SK-N-MC (cell line): Measurements from ENCODE around the gene CCDC66.
"Not testable (repeated sequence)": the region's sequence is repeated elsewhere in the genome, so short reads cannot be mapped to it uniquely, and the experiment has no call there.

ENCODE experiments used
- DNase-seq: peaks from one replicate; pipeline ENCODE4 v3.0.0-alpha.2; 2011; ENCODE audit warnings: low read depth, low spot score
- H3K27ac ChIP-seq: fragments of 200-600 bp; sonication (generic); 2 replicates; pipeline ENCODE4 v1.5.1; 2016; ENCODE audit warnings: mixed run types
- H3K36me3 ChIP-seq: fragments of 200-600 bp; sonication (generic); 2 replicates; pipeline ENCODE4 v1.6.1; 2017; ENCODE audit warnings: antibody characterized with exemption, low read length, mixed read lengths; ENCODE audit not compliant: insufficient read depth
- H3K4me3 ChIP-seq: fragments of 200-600 bp; sonication (generic); 2 replicates; pipeline ENCODE4 v1.5.1; 2016
- H3K9ac ChIP-seq: fragments of 200-600 bp; sonication (generic); 2 replicates; pipeline ENCODE4 v1.8.0; 2017; ENCODE audit warnings: mixed run types, mixed read lengths; ENCODE audit not compliant: insufficient read length
- H3K9me3 ChIP-seq: fragments of 200-600 bp; sonication (generic); 2 replicates; pipeline ENCODE4 v1.6.1; 2017; ENCODE audit warnings: low read depth, mild to moderate bottlenecking, antibody characterized with exemption, low read length, moderate library complexity, mixed read lengths
- EZH2 ChIP-seq: fragments of 200-600 bp; sonication (generic); IDR thresholded peaks from one replicate; pipeline ENCODE4 v1.6.1; 2017; ENCODE audit warnings: antibody characterized with exemption
- FOXP2 ChIP-seq: optimal IDR thresholded peaks from 2 replicates; pipeline ENCODE3; 2011; ENCODE audit warnings: mild to moderate bottlenecking, moderate library complexity; ENCODE audit not compliant: insufficient read depth; ENCODE audit errors: extremely low read length, control extremely low read depth
- POLR2AphosphoS5 ChIP-seq: IDR thresholded peaks from 2 replicates; pipeline ENCODE4 v1.6.1; 2012; ENCODE audit warnings: mild to moderate bottlenecking, low read depth, low read length, borderline replicate concordance

The CCDC66 gene

GRCh38 chr3:56590814-56591213 lies 33.8 kb downstream of the CCDC66 start:
- Histone ChIP-seq H3K9ac (no peak overlapping the region), H3K27ac (no peak overlapping the region), H3K4me3 (no peak overlapping the region), H3K9me3 (no peaks in the 10 kb centered on the region), H3K36me3 (peaks cover 8% of the 10 kb centered on the region)
- TF ChIP-seq POLR2AphosphoS5 (no peak), EZH2 (no peak), FOXP2 (no peak)
- DNase-seq = no peak

- no peak overlapping the region for H3K4me3 ChIP-seq
- no peak for TF ChIP-seq POLR2AphosphoS5
- TF ChIP-seq EZH2 = no peak
- TF ChIP-seq FOXP2 = no peak
- H3K36me3 ChIP-seq = peaks cover 8% of the 10 kb centered on the region
- H3K27ac ChIP-seq = no peak overlapping the region
- H3K9ac ChIP-seq = no peak overlapping the region
- no peak for DNase-seq
- no peaks in the 10 kb centered on the region for H3K9me3 ChIP-seq
Observed at GRCh38 chr3:56591262-56591661, 34.3 kb downstream of the CCDC66 start.

GRCh38 chr3:56593455-56594158 lies 36.6 kb downstream of the CCDC66 start:
- peaks cover 11% of the 10 kb centered on the region for H3K36me3 ChIP-seq
- no peak overlapping the region for H3K4me3 ChIP-seq

GRCh38 chr3:56595975-56596840 lies 39.2 kb downstream of the CCDC66 start:
- Histone ChIP-seq H3K9me3 (no peaks in the 10 kb centered on the region), H3K4me3 (no peak overlapping the region), H3K27ac (no peak overlapping the region), H3K9ac (no peak overlapping the region), H3K36me3 (peaks cover 11% of the 10 kb centered on the region)
- DNase-seq = no peak
- TF ChIP-seq EZH2 = no peak
- TF ChIP-seq FOXP2 = no peak
- no peak for TF ChIP-seq POLR2AphosphoS5

More at GRCh38 chr3:56593455-56594158, 36.6 kb downstream of the CCDC66 start:
- Histone ChIP-seq H3K9ac (no peak overlapping the region), H3K27ac (no peak overlapping the region), H3K9me3 (no peaks in the 10 kb centered on the region)
- TF ChIP-seq FOXP2 (no peak), EZH2 (no peak), POLR2AphosphoS5 (no peak)
- DNase-seq = no peak

- not testable (repeated sequence) for H3K36me3 ChIP-seq, H3K9ac ChIP-seq, H3K9me3 ChIP-seq, DNase-seq, H3K27ac ChIP-seq, H3K4me3 ChIP-seq
Observed at GRCh38 chr3:56608479-56608878, 51.5 kb downstream of the CCDC66 start.

- no peak for DNase-seq
- Histone ChIP-seq H3K4me3 (no peak overlapping the region), H3K9me3 (no peaks in the 10 kb centered on the region), H3K36me3 (peaks cover 5% of the 10 kb centered on the region; the same call in 1 of the 2 replicates), H3K9ac (no peak overlapping the region), H3K27ac (no peak overlapping the region)
- TF ChIP-seq FOXP2 (no peak), EZH2 (no peak), POLR2AphosphoS5 (no peak)
Observed at GRCh38 chr3:56610669-56611335, 53.8 kb downstream of the CCDC66 start.

- no peak for TF ChIP-seq FOXP2
- no peak for TF ChIP-seq POLR2AphosphoS5
- no peak for TF ChIP-seq EZH2
- Histone ChIP-seq H3K27ac (no peak overlapping the region), H3K4me3 (no peak overlapping the region), H3K36me3 (peaks cover 7% of the 10 kb centered on the region; the same call in 1 of the 2 replicates), H3K9ac (no peak overlapping the region), H3K9me3 (no peaks in the 10 kb centered on the region)
- DNase-seq = no peak
Observed at GRCh38 chr3:56611364-56611763, 54.4 kb downstream of the CCDC66 start.

- TF ChIP-seq EZH2 (no peak), POLR2AphosphoS5 (no peak), FOXP2 (no peak)
- Histone ChIP-seq H3K9me3 (no peaks in the 10 kb centered on the region), H3K4me3 (no peak overlapping the region), H3K27ac (no peak overlapping the region), H3K36me3 (peaks cover 13% of the 10 kb centered on the region), H3K9ac (no peak overlapping the region)
- DNase-seq = no peak
Observed at GRCh38 chr3:56612146-56612545, 55.2 kb downstream of the CCDC66 start.

GRCh38 chr3:56613016-56613415 lies 56.0 kb downstream of the CCDC66 start:
- H3K4me3 ChIP-seq = no peak overlapping the region
- H3K9me3 ChIP-seq = no peaks in the 10 kb centered on the region
- DNase-seq = no peak
- TF ChIP-seq EZH2 = no peak
- TF ChIP-seq POLR2AphosphoS5 = no peak
- TF ChIP-seq FOXP2 = no peak
- no peak overlapping the region for H3K27ac ChIP-seq
- peaks cover 21% of the 10 kb centered on the region for H3K36me3 ChIP-seq
- H3K9ac ChIP-seq = no peak overlapping the region
